OCI-LY1 (cell line): ENCODE measurements around the gene SPIN3.
"Not testable (repeated sequence)": the region's sequence is repeated elsewhere in the genome, so short reads cannot be mapped to it uniquely, and the experiment has no call there.

ENCODE experiments used
- H2AFZ ChIP-seq: fragments of 200-600 bp; sonication (generic), shearing (Covaris generic); 2 replicates; pipeline ENCODE4 v1.6.0; 2014; ENCODE audit warnings: antibody characterized with exemption, mild to moderate bottlenecking, low read length
- H3F3A ChIP-seq: fragments of 200-600 bp; sonication (generic), shearing (Covaris generic); 2 replicates; pipeline ENCODE4 v1.6.0; 2014; ENCODE audit warnings: mild to moderate bottlenecking, antibody characterized with exemption, low read length, moderate library complexity; ENCODE audit not compliant: insufficient read depth
- H3K27ac ChIP-seq: fragments of 200-600 bp; sonication (generic); 2 replicates; pipeline ENCODE4 v1.5.1; 2014; ENCODE audit warnings: low read length, mixed run types, mild to moderate bottlenecking, low read depth; ENCODE audit not compliant: poor library complexity, severe bottlenecking
- H3K27me3 ChIP-seq: fragments of 200-600 bp; sonication (generic); 2 replicates; pipeline ENCODE4 v1.6.0; 2014; ENCODE audit warnings: antibody characterized with exemption, mild to moderate bottlenecking, low read length, moderate library complexity; ENCODE audit not compliant: insufficient read depth
- H3K36me3 ChIP-seq: fragments of 200-600 bp; sonication (generic); 2 replicates; pipeline ENCODE4 v1.6.1; 2014; ENCODE audit warnings: mild to moderate bottlenecking, antibody characterized with exemption, low read length, moderate library complexity, mixed read lengths; ENCODE audit not compliant: insufficient read depth
- H3K4me1 ChIP-seq: fragments of 200-600 bp; sonication (generic); 2 replicates; pipeline ENCODE4 v1.5.1; 2014; ENCODE audit warnings: mild to moderate bottlenecking, low read length, moderate library complexity; ENCODE audit not compliant: insufficient read depth, severe bottlenecking
- H3K4me2 ChIP-seq: fragments of 200-600 bp; sonication (generic), shearing (Covaris generic); 2 replicates; pipeline ENCODE4 v1.6.1; 2014; ENCODE audit warnings: low read length
- H3K4me3 ChIP-seq: fragments of 200-600 bp; sonication (generic); 2 replicates; pipeline ENCODE4 v1.5.1; 2014; ENCODE audit warnings: low read length, low read depth, mild to moderate bottlenecking, mixed read lengths; ENCODE audit not compliant: poor library complexity, severe bottlenecking
- H3K79me2 ChIP-seq: fragments of 200-600 bp; shearing (Covaris generic); 2 replicates; pipeline ENCODE4 v1.6.1; 2016; ENCODE audit warnings: mixed run types, low read length, mixed read lengths; ENCODE audit not compliant: insufficient read depth
- H3K9ac ChIP-seq: fragments of 200-600 bp; sonication (generic), shearing (Covaris generic); 2 replicates; pipeline ENCODE4 v1.6.1; 2014; ENCODE audit warnings: mild to moderate bottlenecking, low read length, mixed read lengths
- H3K9me2 ChIP-seq: fragments of 200-600 bp; sonication (generic), shearing (Covaris generic); 2 replicates; pipeline ENCODE4 v1.6.1; 2014; ENCODE audit warnings: low read depth, mild to moderate bottlenecking, low read length, mixed read lengths
- H3K9me3 ChIP-seq: fragments of 200-600 bp; shearing (Covaris generic); 2 replicates; pipeline ENCODE4 v1.6.1; 2014; ENCODE audit warnings: low read length, mixed read lengths
- H4K20me1 ChIP-seq: fragments of 200-600 bp; sonication (generic), shearing (Covaris generic); 2 replicates; pipeline ENCODE4 v1.6.0; 2016; ENCODE audit warnings: mild to moderate bottlenecking, low read length; ENCODE audit not compliant: insufficient read depth
- EZH2 ChIP-seq: fragments of 200-600 bp; sonication (generic), shearing (Covaris generic); IDR thresholded peaks from 2 replicates; pipeline ENCODE4 v1.8.0; 2017; ENCODE audit warnings: borderline replicate concordance, mixed run types, mild to moderate bottlenecking, antibody characterized with exemption, low read length, moderate library complexity, mixed read lengths
- TF ChIP-seq, protein P1 (sequence below): fragments of 200-600 bp; sonication (generic), shearing (Covaris generic); IDR thresholded peaks from 2 replicates; pipeline ENCODE4 v1.5.1; 2017; ENCODE audit warnings: mild to moderate bottlenecking, antibody characterized with exemption, low read length, moderate library complexity, mixed read lengths

The SPIN3 gene

DNA sequence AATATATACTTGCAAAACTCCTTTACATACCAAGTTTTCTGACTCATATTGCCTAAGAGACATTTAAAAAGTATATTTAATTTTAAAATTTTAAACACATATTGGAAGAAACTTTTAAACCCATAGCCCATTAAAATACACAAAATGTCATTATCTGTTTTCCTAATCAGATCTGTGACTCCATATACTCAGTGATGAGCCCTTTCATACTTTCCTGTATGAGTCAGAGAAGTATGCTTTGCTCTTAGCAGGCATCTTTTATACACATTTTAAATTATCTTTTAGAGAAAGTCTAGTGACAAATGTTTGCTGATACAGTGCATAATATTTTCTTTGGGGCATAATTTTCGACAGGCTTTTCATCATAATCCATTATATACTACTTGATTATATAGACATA is 26.4 kb downstream of the SPIN3 start:
- Histone ChIP-seq H4K20me1 (no peaks in the 10 kb centered on the region), H3K4me3 (no peak overlapping the region), H3F3A (no peaks in the 10 kb centered on the region), H2AFZ (no peak overlapping the region), H3K9ac (no peak overlapping the region), H3K4me1 (no peaks in the 10 kb centered on the region), H3K36me3 (no peaks in the 10 kb centered on the region), H3K4me2 (no peak overlapping the region), H3K27ac (no peak overlapping the region), H3K27me3 (no peaks in the 10 kb centered on the region), H3K9me2 (no peaks in the 10 kb centered on the region), H3K9me3 (no peaks in the 10 kb centered on the region), H3K79me2 (no peaks in the 10 kb centered on the region)
- TF ChIP-seq, protein P1, sequence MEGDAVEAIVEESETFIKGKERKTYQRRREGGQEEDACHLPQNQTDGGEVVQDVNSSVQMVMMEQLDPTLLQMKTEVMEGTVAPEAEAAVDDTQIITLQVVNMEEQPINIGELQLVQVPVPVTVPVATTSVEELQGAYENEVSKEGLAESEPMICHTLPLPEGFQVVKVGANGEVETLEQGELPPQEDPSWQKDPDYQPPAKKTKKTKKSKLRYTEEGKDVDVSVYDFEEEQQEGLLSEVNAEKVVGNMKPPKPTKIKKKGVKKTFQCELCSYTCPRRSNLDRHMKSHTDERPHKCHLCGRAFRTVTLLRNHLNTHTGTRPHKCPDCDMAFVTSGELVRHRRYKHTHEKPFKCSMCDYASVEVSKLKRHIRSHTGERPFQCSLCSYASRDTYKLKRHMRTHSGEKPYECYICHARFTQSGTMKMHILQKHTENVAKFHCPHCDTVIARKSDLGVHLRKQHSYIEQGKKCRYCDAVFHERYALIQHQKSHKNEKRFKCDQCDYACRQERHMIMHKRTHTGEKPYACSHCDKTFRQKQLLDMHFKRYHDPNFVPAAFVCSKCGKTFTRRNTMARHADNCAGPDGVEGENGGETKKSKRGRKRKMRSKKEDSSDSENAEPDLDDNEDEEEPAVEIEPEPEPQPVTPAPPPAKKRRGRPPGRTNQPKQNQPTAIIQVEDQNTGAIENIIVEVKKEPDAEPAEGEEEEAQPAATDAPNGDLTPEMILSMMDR: no peak
- no peak for TF ChIP-seq EZH2

DNA sequence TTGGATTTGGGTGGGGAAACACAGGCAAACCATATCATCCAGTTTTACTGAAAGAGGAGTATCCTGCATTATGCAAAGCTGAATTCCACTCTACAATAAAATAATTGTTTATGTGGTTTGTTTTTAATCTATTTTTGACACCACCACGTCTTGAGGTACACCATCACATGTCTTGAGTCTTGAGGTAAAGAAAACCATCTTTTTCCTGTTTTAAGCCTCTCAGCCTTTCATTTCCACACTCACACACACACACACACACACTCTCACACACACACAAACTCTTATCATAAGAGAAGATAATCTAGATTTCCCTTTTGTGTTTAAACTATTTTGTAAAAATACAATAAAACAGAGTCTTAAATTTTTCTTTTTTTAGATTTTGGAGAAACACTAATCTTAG is 32.0 kb downstream of the SPIN3 start:
- H3F3A ChIP-seq: no peaks in the 10 kb centered on the region
- no peak for TF ChIP-seq EZH2
- TF ChIP-seq, protein P1: no peak

DNA sequence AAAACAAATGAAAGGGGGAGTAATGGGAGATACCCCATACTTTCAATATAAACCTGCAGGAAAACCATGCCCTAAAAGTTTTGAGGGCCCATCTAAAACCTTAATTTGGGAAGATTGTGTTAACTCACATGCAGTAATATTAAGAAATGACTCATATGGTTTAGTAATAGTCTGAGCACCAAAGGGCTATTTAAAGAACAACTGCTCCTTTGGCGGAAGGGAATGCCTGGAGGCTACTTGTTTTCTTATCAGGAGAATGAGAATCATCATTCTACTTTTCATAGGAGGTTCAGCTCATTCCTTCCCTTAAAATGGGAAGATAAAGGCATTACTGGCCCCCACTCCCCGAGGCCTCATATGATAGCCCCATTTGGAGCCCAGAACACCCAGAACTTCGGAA is 47.6 kb downstream of the SPIN3 start:
- TF ChIP-seq, protein P1: no peak
- TF ChIP-seq EZH2: no peak
- H3K36me3 ChIP-seq: no peaks in the 10 kb centered on the region
- H3K9ac ChIP-seq: no peak overlapping the region
- no peak overlapping the region for H3K4me3 ChIP-seq
- no peaks in the 10 kb centered on the region for H3F3A ChIP-seq
- H3K79me2 ChIP-seq: no peaks in the 10 kb centered on the region
- no peak overlapping the region for H3K27ac ChIP-seq
- no peaks in the 10 kb centered on the region for H3K9me2 ChIP-seq
- no peaks in the 10 kb centered on the region for H3K9me3 ChIP-seq
- no peaks in the 10 kb centered on the region for H3K4me1 ChIP-seq
- H3K27me3 ChIP-seq: no peaks in the 10 kb centered on the region
- no peak overlapping the region for H2AFZ ChIP-seq
- H4K20me1 ChIP-seq: no peaks in the 10 kb centered on the region
- no peak overlapping the region for H3K4me2 ChIP-seq

More for the DNA sequence above, 32.0 kb downstream of the SPIN3 start:
- Histone ChIP-seq H2AFZ (no peak overlapping the region), H3K9me3 (no peaks in the 10 kb centered on the region), H3K9ac (no peak overlapping the region), H4K20me1 (no peaks in the 10 kb centered on the region), H3K4me1 (no peaks in the 10 kb centered on the region), H3K9me2 (no peaks in the 10 kb centered on the region), H3K27ac (no peak overlapping the region), H3K79me2 (no peaks in the 10 kb centered on the region), H3K27me3 (no peaks in the 10 kb centered on the region), H3K4me2 (no peak overlapping the region), H3K36me3 (no peaks in the 10 kb centered on the region), H3K4me3 (no peak overlapping the region)

DNA sequence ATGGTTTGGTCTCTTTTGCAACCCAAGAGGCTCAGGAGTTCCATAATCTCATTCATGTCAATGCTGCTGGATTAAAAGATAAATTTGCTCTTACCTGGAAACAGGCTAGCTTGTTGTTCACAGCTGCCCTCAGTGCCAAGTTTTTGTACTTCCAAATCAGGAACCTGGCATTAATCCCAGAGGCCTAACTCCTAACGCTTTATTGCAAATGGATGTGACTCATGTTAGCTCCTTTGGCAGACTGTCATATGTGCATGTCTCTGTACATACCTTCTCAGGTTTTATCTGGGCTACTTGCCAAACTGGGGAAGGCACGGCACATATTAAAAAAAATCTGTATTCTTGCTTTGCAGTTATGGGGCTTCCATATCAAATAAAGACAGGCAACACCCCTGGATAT is 49.1 kb downstream of the SPIN3 start:
- H3K9me3 ChIP-seq, H2AFZ ChIP-seq, H3K9ac ChIP-seq, H3K4me3 ChIP-seq, H3K27me3 ChIP-seq, H3K9me2 ChIP-seq, H3K79me2 ChIP-seq, H3K36me3 ChIP-seq, H3K4me1 ChIP-seq, H4K20me1 ChIP-seq, H3K4me2 ChIP-seq, H3F3A ChIP-seq, H3K27ac ChIP-seq: not testable (repeated sequence)

DNA sequence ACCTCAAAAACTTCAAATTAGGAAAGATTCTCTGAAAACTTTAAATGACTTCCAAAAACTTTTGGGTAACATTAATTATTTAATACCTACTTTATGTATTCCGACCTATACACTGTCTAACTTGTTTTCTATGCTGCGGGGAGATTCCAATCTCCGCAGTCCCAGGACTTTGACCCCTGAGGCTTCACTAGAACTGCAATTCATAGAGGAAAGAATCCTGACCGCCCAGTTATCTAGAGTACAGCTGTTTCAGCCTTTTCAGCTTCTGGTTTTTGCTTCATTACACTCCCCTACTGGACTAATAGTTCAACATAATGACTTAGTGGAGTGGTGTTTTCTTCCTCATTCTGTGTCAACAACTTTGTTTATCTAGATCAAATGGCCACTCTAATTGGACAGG is 50.1 kb downstream of the SPIN3 start:
- H3K9ac ChIP-seq, H3K9me2 ChIP-seq, H3K79me2 ChIP-seq, H3F3A ChIP-seq, H3K9me3 ChIP-seq, H3K4me1 ChIP-seq, H3K4me3 ChIP-seq, H3K27ac ChIP-seq, H3K27me3 ChIP-seq, H3K4me2 ChIP-seq, H3K36me3 ChIP-seq, H4K20me1 ChIP-seq, H2AFZ ChIP-seq: not testable (repeated sequence)
